Lung (tissue), 12 donors: ENCODE measurements around the gene CCDC6. TPM values are rescaled to one million over a fixed set of nuclear protein-coding genes. Genes with fewer than 3 reads are reported as not detected.

Experiments used
- ATAC-seq: fragments of 200-7000 bp; cut with Tn5 transposase; one replicate; pipeline ENCODE4 v1.9.1; 2020; ENCODE audit warnings: moderate number of reproducible peaks; ENCODE audit not compliant: insufficient read depth, low FRiP score
- DNase-seq, 3 donors: peaks; one replicate each; pipeline ENCODE4 v3.0.0-alpha.2; 2013 to 2017
- H3K27ac ChIP-seq, 2 donors: one replicate each; pipeline ENCODE4 v1.5.1; 2013; ENCODE audit warnings: mild to moderate bottlenecking in 2 of 2, moderate library complexity in 2 of 2, control low read depth in 1 of 2, inconsistent platforms in 1 of 2, low read depth in 1 of 2, low read length in 1 of 2
- H3K27me3 ChIP-seq, 3 donors: one replicate each; pipeline ENCODE4 v1.5.1; 2013; ENCODE audit warnings: low read length in 2 of 3; ENCODE audit not compliant: control insufficient read depth in 3 of 3, insufficient read depth in 3 of 3
- H3K36me3 ChIP-seq, 4 donors: one replicate each; pipeline ENCODE4 v1.5.1; 2013; ENCODE audit warnings: low read length in 4 of 4, mild to moderate bottlenecking in 1 of 4, moderate library complexity in 1 of 4; ENCODE audit not compliant: control insufficient read depth in 4 of 4, insufficient read depth in 4 of 4
- H3K4me1 ChIP-seq, 5 donors: one replicate each; pipeline ENCODE4 v1.5.1; 2013; ENCODE audit warnings: low read length in 5 of 5, mild to moderate bottlenecking in 2 of 5, moderate library complexity in 1 of 5; ENCODE audit not compliant: control insufficient read depth in 5 of 5, insufficient read depth in 5 of 5
- H3K4me3 ChIP-seq: one replicate; pipeline ENCODE4 v1.5.1; 2013; ENCODE audit warnings: mild to moderate bottlenecking, control low read depth, moderate library complexity
- H3K9ac ChIP-seq, 2 donors: one replicate each; pipeline ENCODE4 v1.5.1; 2013; ENCODE audit warnings: low read length in 2 of 2, control low read depth in 1 of 2; ENCODE audit not compliant: insufficient read depth in 1 of 2
- H3K9me3 ChIP-seq, 4 donors: one replicate each; pipeline ENCODE4 v1.5.1; 2013; ENCODE audit warnings: low read length in 3 of 4, mild to moderate bottlenecking in 1 of 4, moderate library complexity in 1 of 4; ENCODE audit not compliant: control insufficient read depth in 4 of 4, insufficient read depth in 3 of 4
- CTCF ChIP-seq: IDR thresholded peaks from 2 replicates; pipeline ENCODE4 v1.5.1; 2012; ENCODE audit warnings: mild to moderate bottlenecking; ENCODE audit errors: control extremely low read depth, extremely low read depth
- WGBS, 2 donors: extraction: QIAGEN DNeasy Blood & Tissue Kit; methylation state at CpG; one replicate each; pipeline ENCODE4 v1.1.7; 2013; 5-methylcytosine and 5-hydroxymethylcytosine counted together
- polyA plus RNA-seq, 2 donors: library from polyadenylated mRNA; stranded (reverse); fragments of 200-250 nt; gene quantifications; one replicate each; pipeline ENCODE4 v1.2.1, GENCODE V29; 2013
- total RNA-seq, 2 donors: library from RNA; depleted of rRNA in 1 of 2; stranded (reverse); fragments of >200 nt in 1 of 2; gene quantifications; one replicate each; pipeline ENCODE4 v1.2.1, GENCODE V29; 2014 to 2021
- donor health status: control.
- donor health status: control.
- donor health status: Bipolar disorder and iron deficiency.
- donor health status: healthy.
- donor health status: DM: yes; HTN: yes; CAD: no.

The CCDC6 gene
- total and polyA plus RNA-seq, 4 donors, result 13.2 to 77.2 (median 28.1) TPM

- ATAC-seq, result no peak
- H3K4me1 ChIP-seq, result peaks cover 0 to 18% (median 0%) of the 10 kb centered on the region in 5 donors
- no peak overlapping the region for H3K4me3 ChIP-seq
- H3K36me3 ChIP-seq, result peaks cover 0 to 2% (median 0%) of the 10 kb centered on the region in 4 donors
- H3K9ac ChIP-seq, result no peak overlapping the region
- WGBS, 2 donors, result 85 to 87% methylated on average over 5 of the region's 5 CpGs
- no peak overlapping the region for H3K27ac ChIP-seq
- no peaks in the 10 kb centered on the region for H3K27me3 ChIP-seq
- no peaks in the 10 kb centered on the region for H3K9me3 ChIP-seq
- DNase-seq, result no peak
- no peak for TF ChIP-seq CTCF
Measured at GRCh38 chr10:59820471-59820870, 85.9 kb downstream of the CCDC6 start.

GRCh38 chr10:59819683-59820082 is 86.7 kb downstream of the CCDC6 start:
- H3K4me3 ChIP-seq, result no peak overlapping the region
- no peak overlapping the region for H3K9ac ChIP-seq
- ATAC-seq, result no peak
- no peak overlapping the region for H3K27ac ChIP-seq
- H3K36me3 ChIP-seq, result peaks cover 0 to 2% (median 0%) of the 10 kb centered on the region in 4 donors
- no peaks in the 10 kb centered on the region for H3K27me3 ChIP-seq
- DNase-seq, result no peak
- TF ChIP-seq CTCF, result no peak
- H3K9me3 ChIP-seq, result no peaks in the 10 kb centered on the region
- peaks cover 0 to 18% (median 0%) of the 10 kb centered on the region in 5 donors for H3K4me1 ChIP-seq
- 88 to 91% methylated on average over 2 of the region's 2 CpGs for WGBS, 2 donors

- ATAC-seq (no peak), DNase-seq (no peak)
- Histone ChIP-seq H3K4me1 (peaks cover 0 to 21% (median 0%) of the 10 kb centered on the region in 5 donors), H3K4me3 (no peak overlapping the region), H3K9me3 (no peaks in the 10 kb centered on the region), H3K27ac (no peak overlapping the region), H3K27me3 (no peaks in the 10 kb centered on the region), H3K36me3 (peaks cover 0 to 2% (median under 1%) of the 10 kb centered on the region in 4 donors), H3K9ac (no peak overlapping the region)
- TF ChIP-seq CTCF, result no peak
- 89 to 91% methylated on average over 1 of the region's 1 CpG for WGBS, 2 donors
Measured at GRCh38 chr10:59819265-59819664, 87.1 kb downstream of the CCDC6 start.

GRCh38 chr10:59817773-59818172 is 88.6 kb downstream of the CCDC6 start:
- H3K9me3 ChIP-seq, result no peaks in the 10 kb centered on the region
- H3K9ac ChIP-seq, result no peak overlapping the region
- H3K36me3 ChIP-seq, result peaks cover 0 to 2% (median 0%) of the 10 kb centered on the region in 4 donors
- 54 to 77% methylated on average over 6 of the region's 6 CpGs for WGBS, 2 donors
- no peak for TF ChIP-seq CTCF
- H3K27ac ChIP-seq, result no peak overlapping the region
- ATAC-seq (peak; percentile 22), DNase-seq (no peak)
- H3K27me3 ChIP-seq, result no peaks in the 10 kb centered on the region
- peaks cover 0 to 21% (median 0%) of the 10 kb centered on the region in 5 donors for H3K4me1 ChIP-seq
- H3K4me3 ChIP-seq, result no peak overlapping the region
